Measurements from ENCODE around the gene DCUN1D4. TPM values are rescaled to one million over a fixed set of nuclear protein-coding genes. Genes with fewer than 3 reads are reported as not detected.

Gene DCUN1D4
- total and polyA plus RNA-seq, 4 donors: 15.2 to 33.9 (median 21.8) TPM

DNA sequence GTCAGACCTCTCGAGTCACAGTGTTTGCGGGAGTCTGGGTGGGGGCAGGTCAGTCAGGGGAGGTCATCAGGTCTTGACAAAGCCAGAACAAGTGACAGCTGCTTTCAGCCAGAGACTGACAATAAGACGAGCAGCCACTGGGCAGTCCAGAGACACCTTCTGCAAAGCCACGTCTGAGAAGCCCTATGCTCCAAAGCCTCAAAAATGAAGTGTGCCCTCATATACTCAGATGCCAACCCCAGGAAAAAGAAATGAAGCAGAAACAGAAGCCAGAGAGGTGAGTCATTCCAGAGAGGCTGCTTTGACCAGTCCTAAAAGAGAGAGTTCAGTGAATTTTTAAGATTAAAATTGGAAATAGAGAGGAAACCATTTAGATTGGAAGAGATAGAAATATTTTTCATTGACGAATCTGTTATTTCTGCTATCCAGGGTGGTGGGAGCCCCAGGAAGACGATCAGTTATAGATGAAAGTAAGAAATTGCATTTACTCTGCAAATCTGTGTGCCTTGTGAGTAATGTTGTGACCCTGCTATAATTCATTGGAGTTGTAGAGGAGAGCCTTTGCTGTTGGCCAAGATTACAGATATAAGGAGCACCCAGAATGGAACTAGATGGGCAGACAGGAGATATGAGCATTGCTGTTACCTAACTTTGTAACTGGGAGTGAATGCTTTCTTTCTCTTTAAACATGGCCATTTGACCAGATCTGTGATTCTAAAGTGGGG, 99.3 kb downstream of the DCUN1D4 start (continued):
- TF ChIP-seq ZBTB33 (IDR thresholded peaks at IDR 0.05) (no peak), YY1 (IDR thresholded peaks at IDR 0.05) (no peak), NR2F2 (IDR thresholded peaks at IDR 0.05) (no peak), RAD21 (IDR thresholded peaks at IDR 0.05) (no peak), RXRA (IDR thresholded peaks at IDR 0.05) (no peak), GABPA (IDR thresholded peaks at IDR 0.05 in 1 of 2, conservative IDR thresholded peaks at IDR 0.05 in 1 of 2) (no peak)

GRCh38 chr4:51942833-51943215, 99.9 kb downstream of the DCUN1D4 start:
- no peak overlapping the region for H3K4me3 ChIP-seq (ENCODE audit: low read depth in 1 of 3, low read length in 3 of 3)
- no peak for DNase-seq (ENCODE audit: low spot score)
- H3K27ac ChIP-seq (ENCODE audit: low read depth in 1 of 2, low read length in 2 of 2): no peak overlapping the region
- H3K27me3 ChIP-seq (ENCODE audit: control insufficient read depth in 4 of 4, insufficient read depth in 4 of 4, low read length in 3 of 4): no peaks in the 10 kb centered on the region
- H3K36me3 ChIP-seq (ENCODE audit: control insufficient read depth in 4 of 4, insufficient read depth in 3 of 4, low read depth in 1 of 4, low read length in 3 of 4): no peaks in the 10 kb centered on the region
- WGBS: 89% methylated on average over 2 of the region's 2 CpGs
- TF ChIP-seq EGR1 (IDR thresholded peaks at IDR 0.05; ENCODE audit: low read depth in 2 of 2): no peak
- TF ChIP-seq RXRA (IDR thresholded peaks at IDR 0.05): no peak
- no peak for TF ChIP-seq SP1 (IDR thresholded peaks at IDR 0.05)
- TF ChIP-seq, protein P1, sequence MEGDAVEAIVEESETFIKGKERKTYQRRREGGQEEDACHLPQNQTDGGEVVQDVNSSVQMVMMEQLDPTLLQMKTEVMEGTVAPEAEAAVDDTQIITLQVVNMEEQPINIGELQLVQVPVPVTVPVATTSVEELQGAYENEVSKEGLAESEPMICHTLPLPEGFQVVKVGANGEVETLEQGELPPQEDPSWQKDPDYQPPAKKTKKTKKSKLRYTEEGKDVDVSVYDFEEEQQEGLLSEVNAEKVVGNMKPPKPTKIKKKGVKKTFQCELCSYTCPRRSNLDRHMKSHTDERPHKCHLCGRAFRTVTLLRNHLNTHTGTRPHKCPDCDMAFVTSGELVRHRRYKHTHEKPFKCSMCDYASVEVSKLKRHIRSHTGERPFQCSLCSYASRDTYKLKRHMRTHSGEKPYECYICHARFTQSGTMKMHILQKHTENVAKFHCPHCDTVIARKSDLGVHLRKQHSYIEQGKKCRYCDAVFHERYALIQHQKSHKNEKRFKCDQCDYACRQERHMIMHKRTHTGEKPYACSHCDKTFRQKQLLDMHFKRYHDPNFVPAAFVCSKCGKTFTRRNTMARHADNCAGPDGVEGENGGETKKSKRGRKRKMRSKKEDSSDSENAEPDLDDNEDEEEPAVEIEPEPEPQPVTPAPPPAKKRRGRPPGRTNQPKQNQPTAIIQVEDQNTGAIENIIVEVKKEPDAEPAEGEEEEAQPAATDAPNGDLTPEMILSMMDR (IDR thresholded peaks at IDR 0.05; ENCODE audit: low read depth, low read length, missing input control): no peak
- TF ChIP-seq JUND (IDR thresholded peaks at IDR 0.05): no peak
- TF ChIP-seq, protein P2, sequence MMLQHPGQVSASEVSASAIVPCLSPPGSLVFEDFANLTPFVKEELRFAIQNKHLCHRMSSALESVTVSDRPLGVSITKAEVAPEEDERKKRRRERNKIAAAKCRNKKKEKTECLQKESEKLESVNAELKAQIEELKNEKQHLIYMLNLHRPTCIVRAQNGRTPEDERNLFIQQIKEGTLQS (IDR thresholded peaks at IDR 0.05): no peak
- TF ChIP-seq HNF4G (IDR thresholded peaks at IDR 0.05): no peak
- TF ChIP-seq, protein P3, sequence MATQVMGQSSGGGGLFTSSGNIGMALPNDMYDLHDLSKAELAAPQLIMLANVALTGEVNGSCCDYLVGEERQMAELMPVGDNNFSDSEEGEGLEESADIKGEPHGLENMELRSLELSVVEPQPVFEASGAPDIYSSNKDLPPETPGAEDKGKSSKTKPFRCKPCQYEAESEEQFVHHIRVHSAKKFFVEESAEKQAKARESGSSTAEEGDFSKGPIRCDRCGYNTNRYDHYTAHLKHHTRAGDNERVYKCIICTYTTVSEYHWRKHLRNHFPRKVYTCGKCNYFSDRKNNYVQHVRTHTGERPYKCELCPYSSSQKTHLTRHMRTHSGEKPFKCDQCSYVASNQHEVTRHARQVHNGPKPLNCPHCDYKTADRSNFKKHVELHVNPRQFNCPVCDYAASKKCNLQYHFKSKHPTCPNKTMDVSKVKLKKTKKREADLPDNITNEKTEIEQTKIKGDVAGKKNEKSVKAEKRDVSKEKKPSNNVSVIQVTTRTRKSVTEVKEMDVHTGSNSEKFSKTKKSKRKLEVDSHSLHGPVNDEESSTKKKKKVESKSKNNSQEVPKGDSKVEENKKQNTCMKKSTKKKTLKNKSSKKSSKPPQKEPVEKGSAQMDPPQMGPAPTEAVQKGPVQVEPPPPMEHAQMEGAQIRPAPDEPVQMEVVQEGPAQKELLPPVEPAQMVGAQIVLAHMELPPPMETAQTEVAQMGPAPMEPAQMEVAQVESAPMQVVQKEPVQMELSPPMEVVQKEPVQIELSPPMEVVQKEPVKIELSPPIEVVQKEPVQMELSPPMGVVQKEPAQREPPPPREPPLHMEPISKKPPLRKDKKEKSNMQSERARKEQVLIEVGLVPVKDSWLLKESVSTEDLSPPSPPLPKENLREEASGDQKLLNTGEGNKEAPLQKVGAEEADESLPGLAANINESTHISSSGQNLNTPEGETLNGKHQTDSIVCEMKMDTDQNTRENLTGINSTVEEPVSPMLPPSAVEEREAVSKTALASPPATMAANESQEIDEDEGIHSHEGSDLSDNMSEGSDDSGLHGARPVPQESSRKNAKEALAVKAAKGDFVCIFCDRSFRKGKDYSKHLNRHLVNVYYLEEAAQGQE (IDR thresholded peaks at IDR 0.05): no peak
- no peak for TF ChIP-seq RAD21 (IDR thresholded peaks at IDR 0.05)
- no peak for TF ChIP-seq NR2F2 (IDR thresholded peaks at IDR 0.05)
- TF ChIP-seq, protein P4, sequence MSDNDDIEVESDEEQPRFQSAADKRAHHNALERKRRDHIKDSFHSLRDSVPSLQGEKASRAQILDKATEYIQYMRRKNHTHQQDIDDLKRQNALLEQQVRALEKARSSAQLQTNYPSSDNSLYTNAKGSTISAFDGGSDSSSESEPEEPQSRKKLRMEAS (IDR thresholded peaks at IDR 0.05): no peak
- no peak for TF ChIP-seq TAF1 (conservative IDR thresholded peaks at IDR 0.05)
- TF ChIP-seq FOXA2 (IDR thresholded peaks at IDR 0.05): no peak
- TF ChIP-seq HNF4A (conservative IDR thresholded peaks at IDR 0.05): no peak
- TF ChIP-seq FOXA1 (IDR thresholded peaks at IDR 0.05): no peak
- TF ChIP-seq GABPA (IDR thresholded peaks at IDR 0.05 in 1 of 2, conservative IDR thresholded peaks at IDR 0.05 in 1 of 2): no peak
- TF ChIP-seq YY1 (IDR thresholded peaks at IDR 0.05): no peak
- TF ChIP-seq ZBTB33 (IDR thresholded peaks at IDR 0.05): no peak
- no peaks in the 10 kb centered on the region for H3K9me3 ChIP-seq (ENCODE audit: control insufficient read depth in 4 of 4, low read length in 3 of 4)
- no peaks in the 10 kb centered on the region for H3K4me1 ChIP-seq (ENCODE audit: control insufficient read depth in 4 of 4, insufficient read depth in 4 of 4, low read length in 3 of 4)
- H3K9ac ChIP-seq (ENCODE audit: low read depth in 1 of 2, low read length in 2 of 2): no peak overlapping the region

Measured in liver (tissue), 9 donors.